Inflammatory macrophage treated with lipopolysaccharide for 1 hour (primary cell): ENCODE results near the gene GDF3.
"Not testable (repeated sequence)": the region's sequence is repeated elsewhere in the genome, so short reads cannot be mapped to it uniquely, and the experiment has no call there.

ENCODE experiments used
- DNase-seq, 2 donors: peaks; one replicate each; pipeline ENCODE4 v3.0.0-alpha.2; 2020 to 2022

GDF3 gene

DNA sequence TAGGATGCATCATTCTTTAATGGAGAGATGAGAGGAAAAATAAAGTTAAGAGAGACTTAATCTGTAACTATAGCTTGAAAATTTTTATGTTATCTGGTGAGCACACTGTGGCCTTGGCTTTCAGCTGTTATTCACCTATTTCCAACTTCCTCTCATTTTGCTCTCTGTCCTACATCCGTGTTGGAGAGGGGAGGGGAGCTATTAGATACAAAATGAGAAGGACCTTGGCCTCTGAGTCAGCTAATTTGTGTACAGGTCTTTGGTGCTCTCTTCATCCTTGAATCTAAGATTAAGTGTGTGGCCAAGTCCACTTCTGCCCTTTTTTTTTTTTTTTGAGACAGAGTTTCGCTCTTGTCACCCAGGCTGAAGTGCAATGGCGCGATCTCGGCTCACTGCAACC is 29.0 kb downstream of the GDF3 start:
- no peak for DNase-seq

DNA sequence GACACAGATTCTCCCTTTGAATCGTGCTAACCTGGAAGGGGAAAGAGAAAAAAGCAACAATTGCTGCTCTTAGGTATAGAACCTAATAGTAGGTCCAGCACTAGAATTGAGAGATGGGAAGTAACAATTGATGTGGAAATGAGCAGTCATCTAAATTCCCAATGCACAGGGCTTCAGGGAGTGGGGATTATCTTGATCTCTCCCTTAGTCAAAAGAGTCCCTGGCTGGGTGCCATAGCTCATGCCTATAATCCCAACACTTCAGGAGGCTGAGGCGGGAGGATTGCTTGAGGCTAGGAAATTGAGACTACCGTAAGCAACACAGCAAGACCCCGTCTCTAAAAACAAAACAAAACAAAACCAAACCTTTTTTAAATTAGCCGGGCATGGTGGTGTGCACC is 33.8 kb downstream of the GDF3 start:
- no peak for DNase-seq

GRCh38 chr12:7656121-7656520 is 39.5 kb downstream of the GDF3 start:
- DNase-seq = no peak

DNA sequence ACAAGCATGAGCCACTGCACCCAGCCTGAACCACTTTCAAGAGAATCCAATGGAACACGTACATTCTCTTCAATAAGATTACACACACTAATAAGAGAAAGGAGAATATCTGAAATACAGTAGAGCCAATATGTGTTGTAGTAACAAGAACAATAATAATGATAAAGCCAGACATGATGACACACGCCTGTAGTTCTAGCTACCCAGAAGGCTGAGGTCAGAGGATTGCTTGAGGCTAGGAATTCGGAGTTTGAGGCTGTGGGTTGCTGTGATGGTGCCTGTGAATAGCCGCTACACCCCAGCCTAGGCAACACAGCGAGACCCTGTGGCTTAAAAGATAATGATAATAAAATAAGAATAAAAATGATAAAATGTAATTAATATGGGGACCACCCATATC is 45.5 kb downstream of the GDF3 start:
- no peak for DNase-seq

DNA sequence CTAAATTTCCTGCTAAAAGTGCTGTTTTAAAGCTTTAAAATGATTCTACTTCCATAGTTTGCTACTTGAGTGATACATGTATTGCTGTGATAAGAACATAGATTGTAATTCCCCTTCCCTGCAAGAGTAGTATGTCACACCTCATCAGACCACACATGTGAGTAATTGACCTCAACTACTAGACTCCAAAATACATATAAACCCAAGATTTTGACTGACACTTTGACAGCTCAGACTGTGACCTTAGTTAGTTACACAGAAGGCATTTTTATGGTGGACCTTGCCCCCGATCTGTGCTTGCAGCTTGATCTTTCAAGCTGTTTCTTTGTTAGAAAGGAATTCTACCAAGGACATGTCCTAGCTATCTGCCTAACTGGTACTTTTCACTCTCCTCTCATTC is 48.5 kb downstream of the GDF3 start:
- no peak for DNase-seq

GRCh38 chr12:7646178-7646475 is 49.4 kb downstream of the GDF3 start:
- DNase-seq = no peak

DNA sequence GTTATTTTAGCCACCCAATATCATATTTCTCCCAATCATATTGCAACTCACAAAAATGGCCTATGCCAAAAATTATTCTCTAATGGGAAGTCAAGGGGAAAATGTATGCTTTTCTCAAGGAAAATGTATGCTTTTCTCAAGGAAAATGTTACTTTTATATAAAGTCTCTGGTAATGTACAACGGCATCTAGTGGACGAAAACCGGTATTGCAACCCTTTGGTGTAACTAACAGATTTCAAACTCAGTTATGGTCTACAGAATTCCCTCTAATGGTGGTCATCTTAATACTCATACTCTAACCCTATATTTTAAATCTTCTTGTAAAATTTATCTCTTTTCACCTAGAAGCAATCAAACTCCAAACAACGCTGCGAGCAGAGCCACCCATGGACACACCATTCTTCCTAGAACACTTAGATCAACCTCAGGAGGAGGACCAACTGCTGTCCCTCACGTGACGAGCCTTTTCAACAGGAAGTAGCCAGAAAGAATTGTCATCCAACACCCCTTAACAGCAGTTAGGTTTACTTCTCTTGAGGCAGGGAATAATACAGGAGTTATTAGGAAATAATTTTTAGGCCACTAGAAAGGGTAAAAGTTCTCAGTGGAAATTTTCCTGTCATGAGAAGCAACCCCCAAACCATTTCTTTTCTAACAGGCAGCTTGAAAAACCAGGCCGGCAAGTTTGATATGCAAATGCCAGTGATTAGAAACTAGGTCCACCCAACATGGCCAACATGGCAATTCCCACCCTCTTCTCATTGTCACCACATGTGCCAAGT is 50.0 kb downstream of the GDF3 start:
- peak in 1 of 2 donors; percentile 86 for DNase-seq

- DNase-seq = peak in 1 of 2 donors; percentile 65
These were observed 52.7 kb downstream of the GDF3 start for GRCh38 chr12:7642876-7643309.

GRCh38 chr12:7642287-7642686 is 53.3 kb downstream of the GDF3 start:
- no peak for DNase-seq

GRCh38 chr12:7640123-7640995 is 55.2 kb downstream of the GDF3 start:
- not testable (repeated sequence) for DNase-seq
